Epithelial cell of esophagus (primary cell): ENCODE results near the gene MRTFB.

Experiments used
- DNase-seq: peaks from one replicate; pipeline ENCODE4 v3.0.0; 2010; ENCODE audit warnings: low read depth
- H3K4me3 ChIP-seq: 2 replicates; pipeline ENCODE4 v1.5.1; 2011; ENCODE audit warnings: mild to moderate bottlenecking, low read length, control low read depth
- TF ChIP-seq, protein P1 (sequence below): IDR thresholded peaks from 2 replicates; pipeline ENCODE4 v1.5.1; 2011; ENCODE audit warnings: low read depth, mild to moderate bottlenecking, low read length, control low read depth, inconsistent platforms; ENCODE audit not compliant: insufficient read depth; ENCODE audit errors: missing control alignments

MRTFB gene

DNA sequence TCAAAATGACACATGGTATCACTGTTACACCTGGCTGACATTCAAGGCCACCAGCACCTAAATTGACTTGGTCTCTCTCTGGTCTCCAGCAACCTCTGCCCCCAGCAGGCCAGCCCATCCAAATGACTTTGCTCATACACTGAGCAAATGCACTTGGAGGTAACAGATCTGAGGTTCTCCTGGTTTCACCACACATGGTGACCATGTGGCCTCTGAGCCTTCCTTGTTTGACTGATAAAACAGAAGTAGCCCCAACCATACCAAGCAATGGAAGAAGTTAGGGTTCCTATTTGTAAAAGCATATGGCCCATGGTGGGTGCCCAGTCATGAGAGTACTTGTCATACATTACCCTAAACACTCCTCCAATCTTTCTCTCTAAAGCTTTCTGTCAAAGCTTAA lies 181.7 kb downstream of the MRTFB start:
- DNase-seq = no peak
- no peak overlapping the region for H3K4me3 ChIP-seq
- TF ChIP-seq, protein P1, sequence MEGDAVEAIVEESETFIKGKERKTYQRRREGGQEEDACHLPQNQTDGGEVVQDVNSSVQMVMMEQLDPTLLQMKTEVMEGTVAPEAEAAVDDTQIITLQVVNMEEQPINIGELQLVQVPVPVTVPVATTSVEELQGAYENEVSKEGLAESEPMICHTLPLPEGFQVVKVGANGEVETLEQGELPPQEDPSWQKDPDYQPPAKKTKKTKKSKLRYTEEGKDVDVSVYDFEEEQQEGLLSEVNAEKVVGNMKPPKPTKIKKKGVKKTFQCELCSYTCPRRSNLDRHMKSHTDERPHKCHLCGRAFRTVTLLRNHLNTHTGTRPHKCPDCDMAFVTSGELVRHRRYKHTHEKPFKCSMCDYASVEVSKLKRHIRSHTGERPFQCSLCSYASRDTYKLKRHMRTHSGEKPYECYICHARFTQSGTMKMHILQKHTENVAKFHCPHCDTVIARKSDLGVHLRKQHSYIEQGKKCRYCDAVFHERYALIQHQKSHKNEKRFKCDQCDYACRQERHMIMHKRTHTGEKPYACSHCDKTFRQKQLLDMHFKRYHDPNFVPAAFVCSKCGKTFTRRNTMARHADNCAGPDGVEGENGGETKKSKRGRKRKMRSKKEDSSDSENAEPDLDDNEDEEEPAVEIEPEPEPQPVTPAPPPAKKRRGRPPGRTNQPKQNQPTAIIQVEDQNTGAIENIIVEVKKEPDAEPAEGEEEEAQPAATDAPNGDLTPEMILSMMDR = no peak

GRCh38 chr16:14263011-14263410 lies 191.9 kb downstream of the MRTFB start:
- TF ChIP-seq, protein P1 = no peak
- no peak for DNase-seq

GRCh38 chr16:14263769-14264168 lies 192.7 kb downstream of the MRTFB start:
- no peak for DNase-seq
- TF ChIP-seq, protein P1 = no peak
- H3K4me3 ChIP-seq = no peak overlapping the region

More at GRCh38 chr16:14263011-14263410, 191.9 kb downstream of the MRTFB start:
- no peak overlapping the region for H3K4me3 ChIP-seq

- TF ChIP-seq, protein P1 = no peak
- H3K4me3 ChIP-seq = no peak overlapping the region
- DNase-seq = no peak
Observed at GRCh38 chr16:14264327-14264943, 193.3 kb downstream of the MRTFB start.

DNA sequence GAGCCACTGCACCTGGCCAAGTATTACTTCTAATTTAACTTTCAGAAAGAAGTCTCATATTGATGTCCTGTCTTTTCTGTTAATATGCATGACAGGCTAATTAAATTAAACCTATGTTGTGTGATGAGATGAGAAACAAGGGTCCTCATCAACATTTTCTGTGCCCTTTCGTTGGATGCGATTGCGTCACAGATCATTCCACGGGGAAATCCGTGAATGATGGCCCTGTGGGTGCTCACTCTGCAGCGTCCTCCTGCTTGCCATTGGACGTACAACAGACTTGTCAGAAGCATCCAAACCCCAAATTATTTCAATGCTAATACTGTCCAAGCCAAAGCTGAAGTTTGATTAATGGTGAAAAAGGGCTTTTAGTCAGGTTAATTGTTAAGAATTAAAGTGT lies 197.0 kb downstream of the MRTFB start:
- no peak for DNase-seq
- TF ChIP-seq, protein P1 = no peak
- no peak overlapping the region for H3K4me3 ChIP-seq

GRCh38 chr16:14275934-14276333 lies 204.8 kb downstream of the MRTFB start:
- TF ChIP-seq, protein P1 = no peak
- H3K4me3 ChIP-seq = no peak overlapping the region
- no peak for DNase-seq

- DNase-seq = no peak
- TF ChIP-seq, protein P1 = no peak
Observed at GRCh38 chr16:14278749-14279148, 207.6 kb downstream of the MRTFB start.

More at GRCh38 chr16:14278749-14279148, 207.6 kb downstream of the MRTFB start:
- no peak overlapping the region for H3K4me3 ChIP-seq
